ENCODE results near the gene DCXR. TPM values are rescaled to one million over a fixed set of nuclear protein-coding genes. Genes with fewer than 3 reads are reported as not detected.

The DCXR gene
- polyA plus RNA-seq, 3 donors, result 88.8 to 93.1 (median 90.3) TPM

DNA sequence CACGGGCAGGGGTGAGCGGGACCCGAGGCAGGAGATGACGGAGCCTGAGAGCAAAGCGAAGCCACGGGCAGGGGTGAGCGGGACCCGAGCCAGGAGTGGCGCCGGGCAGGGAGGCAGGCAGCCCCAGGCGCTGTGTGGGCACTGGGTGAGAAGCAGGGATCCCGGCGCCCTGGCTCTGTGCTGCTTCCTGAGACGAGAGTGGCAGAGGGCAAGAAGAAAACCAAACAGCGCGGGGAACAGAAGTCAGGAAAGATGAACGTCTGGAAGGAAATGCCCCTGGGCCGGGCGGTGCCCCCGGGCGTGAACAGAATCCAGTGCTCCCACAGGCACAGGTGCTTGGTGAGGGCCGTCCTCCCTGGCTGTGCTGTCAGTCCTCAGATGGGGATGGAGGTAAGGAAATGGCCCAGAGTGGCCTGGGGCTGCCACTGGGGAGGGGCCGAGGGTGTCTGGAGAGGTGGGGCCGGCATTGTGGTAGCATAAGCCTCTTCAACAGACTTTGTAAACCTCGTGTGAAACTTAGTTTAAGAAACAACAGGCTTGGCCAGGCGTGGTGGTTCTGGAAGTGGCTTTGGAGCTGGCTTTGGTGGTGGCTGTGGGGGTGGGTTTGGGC is 50.2 kb downstream of the DCXR start:
- Mint-ChIP-seq H3K4me1 (peaks cover 8% of the 10 kb centered on the region), H3K4me3 (no peak overlapping the region), H3K9me3 (no peaks in the 10 kb centered on the region), H3K27ac (peak overlapping the region in 1 of 7 donors; percentile 32), H3K27me3 (ENCODE audit: low read depth in 3 of 3) (peaks cover 0 to 1% (median 0%) of the 10 kb centered on the region in 3 donors), H3K36me3 (peaks cover 51 to 73% of the 10 kb centered on the region in 2 donors)
- Histone ChIP-seq H3K4me3 (replicated peaks in 1 of 3; ENCODE audit: low read depth in 2 of 3, low read length in 3 of 3) (no peak overlapping the region), H3K36me3 (replicated peaks in 1 of 2; ENCODE audit: control insufficient read depth in 1 of 2, insufficient read depth in 2 of 2, low read length in 2 of 2) (peaks cover 41 to 44% of the 10 kb centered on the region in 2 donors), H3K9me3 (replicated peaks in 1 of 2; ENCODE audit: control insufficient read depth in 1 of 2, insufficient read depth in 1 of 2, low read length in 2 of 2) (no peaks in the 10 kb centered on the region), H3K4me1 (ENCODE audit: control insufficient read depth in 1 of 2, insufficient read depth in 2 of 2, low read length in 2 of 2) (peaks cover 8 to 10% of the 10 kb centered on the region in 2 donors), H2AFZ (ENCODE audit: insufficient read depth, low read depth, low read length, poor library complexity, severe bottlenecking) (no peak overlapping the region), H3K4me2 (replicated peaks; ENCODE audit: extremely low read depth, low read length, poor library complexity, severe bottlenecking) (no peak overlapping the region), H3K27me3 (ENCODE audit: control insufficient read depth in 2 of 2, insufficient read depth in 2 of 2, low read length in 2 of 2) (no peaks in the 10 kb centered on the region), H3K27ac (ENCODE audit: low read depth in 1 of 2, low read length in 2 of 2) (no peak overlapping the region), H3K79me2 (ENCODE audit: insufficient read depth, low read length) (no peaks in the 10 kb centered on the region), H4K20me1 (ENCODE audit: insufficient read depth, low read length) (peaks cover 14% of the 10 kb centered on the region), H3K9ac (ENCODE audit: insufficient read depth, low read length, poor library complexity, severe bottlenecking) (no peak overlapping the region)
- intact Hi-C loops (cut with micrococcal nuclease), result no loop called here
- TF ChIP-seq, protein P1, sequence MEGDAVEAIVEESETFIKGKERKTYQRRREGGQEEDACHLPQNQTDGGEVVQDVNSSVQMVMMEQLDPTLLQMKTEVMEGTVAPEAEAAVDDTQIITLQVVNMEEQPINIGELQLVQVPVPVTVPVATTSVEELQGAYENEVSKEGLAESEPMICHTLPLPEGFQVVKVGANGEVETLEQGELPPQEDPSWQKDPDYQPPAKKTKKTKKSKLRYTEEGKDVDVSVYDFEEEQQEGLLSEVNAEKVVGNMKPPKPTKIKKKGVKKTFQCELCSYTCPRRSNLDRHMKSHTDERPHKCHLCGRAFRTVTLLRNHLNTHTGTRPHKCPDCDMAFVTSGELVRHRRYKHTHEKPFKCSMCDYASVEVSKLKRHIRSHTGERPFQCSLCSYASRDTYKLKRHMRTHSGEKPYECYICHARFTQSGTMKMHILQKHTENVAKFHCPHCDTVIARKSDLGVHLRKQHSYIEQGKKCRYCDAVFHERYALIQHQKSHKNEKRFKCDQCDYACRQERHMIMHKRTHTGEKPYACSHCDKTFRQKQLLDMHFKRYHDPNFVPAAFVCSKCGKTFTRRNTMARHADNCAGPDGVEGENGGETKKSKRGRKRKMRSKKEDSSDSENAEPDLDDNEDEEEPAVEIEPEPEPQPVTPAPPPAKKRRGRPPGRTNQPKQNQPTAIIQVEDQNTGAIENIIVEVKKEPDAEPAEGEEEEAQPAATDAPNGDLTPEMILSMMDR (IDR thresholded peaks at IDR 0.05), result no peak
- WGBS (ENCODE audit: insufficient coverage), result 88% methylated on average over 24 of the region's 26 CpGs
- no peak for DNase-seq

- no peak overlapping the region for H3K27ac ChIP-seq (ENCODE audit: low read depth in 1 of 2, low read length in 2 of 2)
- H3K4me2 ChIP-seq (replicated peaks; ENCODE audit: extremely low read depth, low read length, poor library complexity, severe bottlenecking), result no peak overlapping the region
- peaks cover 0 to 1% (median 0%) of the 10 kb centered on the region in 3 donors for H3K27me3 Mint-ChIP-seq (ENCODE audit: low read depth in 3 of 3)
- H3K9me3 ChIP-seq (replicated peaks in 1 of 2; ENCODE audit: control insufficient read depth in 1 of 2, insufficient read depth in 1 of 2, low read length in 2 of 2), result no peaks in the 10 kb centered on the region
- no peaks in the 10 kb centered on the region for H3K9me3 Mint-ChIP-seq
- H3K4me1 ChIP-seq (ENCODE audit: control insufficient read depth in 1 of 2, insufficient read depth in 2 of 2, low read length in 2 of 2), result peaks cover 8 to 10% of the 10 kb centered on the region in 2 donors
- H3K4me1 Mint-ChIP-seq, result peaks cover 8% of the 10 kb centered on the region
- no peak for DNase-seq
- no peak overlapping the region for H3K4me3 ChIP-seq (replicated peaks in 1 of 3; ENCODE audit: low read depth in 2 of 3, low read length in 3 of 3)
- H3K36me3 ChIP-seq (replicated peaks in 1 of 2; ENCODE audit: control insufficient read depth in 1 of 2, insufficient read depth in 2 of 2, low read length in 2 of 2), result peaks cover 41 to 44% of the 10 kb centered on the region in 2 donors
- H3K27me3 ChIP-seq (ENCODE audit: control insufficient read depth in 2 of 2, insufficient read depth in 2 of 2, low read length in 2 of 2), result no peaks in the 10 kb centered on the region
- H3K27ac Mint-ChIP-seq, result no peak overlapping the region
- TF ChIP-seq, protein P1 (IDR thresholded peaks at IDR 0.05), result no peak
- H2AFZ ChIP-seq (ENCODE audit: insufficient read depth, low read depth, low read length, poor library complexity, severe bottlenecking), result no peak overlapping the region
- no peak overlapping the region for H3K4me3 Mint-ChIP-seq
- no peaks in the 10 kb centered on the region for H3K79me2 ChIP-seq (ENCODE audit: insufficient read depth, low read length)
- 95% methylated on average over 26 of the region's 26 CpGs for WGBS (ENCODE audit: insufficient coverage)
- intact Hi-C loops (cut with micrococcal nuclease), result no loop called here
- H3K9ac ChIP-seq (ENCODE audit: insufficient read depth, low read length, poor library complexity, severe bottlenecking), result no peak overlapping the region
- H4K20me1 ChIP-seq (ENCODE audit: insufficient read depth, low read length), result peaks cover 14% of the 10 kb centered on the region
- H3K36me3 Mint-ChIP-seq, result peaks cover 53 to 74% of the 10 kb centered on the region in 2 donors
Observed at GRCh38 chr17:81986606-81987005, 50.9 kb downstream of the DCXR start.

Other genes with a start within 250 kb of the DCXR start
- not detected for gene GCGR, start 233.5 kb downstream of the DCXR start, polyA plus RNA-seq
- gene MCRIP1, start 204.4 kb downstream of the DCXR start, polyA plus RNA-seq, result 10 to 100 TPM; 48.4 to 63.0 (median 48.5) TPM
- gene PPP1R27, start 202.6 kb downstream of the DCXR start, polyA plus RNA-seq, result 1 to 10 TPM in 1 of 3 donors, under 1 TPM in 2; 0.22 to 1.5 (median 0.33) TPM
- 100 to 1,000 TPM; 108 to 297 (median 291) TPM for gene P4HB, start 177.2 kb downstream of the DCXR start, polyA plus RNA-seq
- 100 to 1,000 TPM in 1 of 3 donors, 10 to 100 TPM in 2; 86.3 to 477 (median 97.2) TPM for gene ARHGDIA, start 166.4 kb downstream of the DCXR start, polyA plus RNA-seq
- gene ALYREF, start 146.1 kb downstream of the DCXR start, polyA plus RNA-seq, result 10 to 100 TPM; 20.2 to 98.1 (median 57.3) TPM
- 100 to 1,000 TPM; 184 to 512 (median 397) TPM for gene ANAPC11, start 146.0 kb downstream of the DCXR start, polyA plus RNA-seq
- gene NPB, start 135.5 kb downstream of the DCXR start, polyA plus RNA-seq, result under 1 TPM in 2 of 3 donors, not detected in 1; 0.08 to 0.16 TPM
- gene PCYT2, start 126.3 kb downstream of the DCXR start, polyA plus RNA-seq, result 10 to 100 TPM; 10.7 to 14.5 (median 11.0) TPM
- 10 to 100 TPM; 22.5 to 73.5 (median 23.7) TPM for gene SIRT7, start 119.5 kb downstream of the DCXR start, polyA plus RNA-seq
- 10 to 100 TPM in 1 of 3 donors, 1 to 10 TPM in 2; 7.4 to 66.0 (median 7.6) TPM for gene MAFG, start 110.0 kb downstream of the DCXR start, polyA plus RNA-seq
- gene PYCR1, start 100.4 kb downstream of the DCXR start, polyA plus RNA-seq, result under 1 TPM in 1 of 3 donors, not detected in 2; 0.07 TPM
- gene MYADML2, start 90.5 kb downstream of the DCXR start, polyA plus RNA-seq, result not detected
- not detected for gene NOTUM, start 76.5 kb downstream of the DCXR start, polyA plus RNA-seq
- 10 to 100 TPM; 25.5 to 31.9 (median 25.6) TPM for gene ASPSCR1, start 60.1 kb downstream of the DCXR start, polyA plus RNA-seq
- gene CENPX, start 14.8 kb downstream of the DCXR start, polyA plus RNA-seq, result 10 to 100 TPM; 47.7 to 57.0 (median 55.9) TPM
- 10 to 100 TPM in 1 of 3 donors, 1 to 10 TPM in 2; 2.6 to 12.2 (median 3.4) TPM for gene LRRC45, start 14.4 kb downstream of the DCXR start, polyA plus RNA-seq
- 1 to 10 TPM in 1 of 3 donors, not detected in 2; 1.8 TPM for gene RAC3, start 6.0 kb downstream of the DCXR start, polyA plus RNA-seq
- 10 to 100 TPM in 1 of 3 donors, 1 to 10 TPM in 2; 1.5 to 32.4 (median 4.1) TPM for gene RFNG, start 14.1 kb upstream of the DCXR start, polyA plus RNA-seq
- 100 to 1,000 TPM; 101 to 130 (median 110) TPM for gene GPS1, start 14.2 kb upstream of the DCXR start, polyA plus RNA-seq
- gene DUS1L, start 28.1 kb upstream of the DCXR start, polyA plus RNA-seq, result 100 to 1,000 TPM in 1 of 3 donors, 10 to 100 TPM in 2; 23.9 to 175 (median 47.6) TPM
- 1 to 10 TPM in 1 of 3 donors, under 1 TPM in 2; 0.08 to 8.4 (median 0.13) TPM for gene FASN, start 60.5 kb upstream of the DCXR start, polyA plus RNA-seq
- gene CCDC57, start 175.1 kb upstream of the DCXR start, polyA plus RNA-seq, result 10 to 100 TPM; 17.1 to 43.8 (median 20.1) TPM
- 100 to 1,000 TPM in 1 of 3 donors, 10 to 100 TPM in 2; 26.3 to 103 (median 35.3) TPM for gene SLC16A3, start 191.3 kb upstream of the DCXR start, polyA plus RNA-seq
- 100 to 1,000 TPM in 1 of 3 donors, 10 to 100 TPM in 2; 47.0 to 299 (median 60.9) TPM for gene CSNK1D, start 236.0 kb upstream of the DCXR start, polyA plus RNA-seq